Colon (tissue), 2 donors: ENCODE results near the gene SLC34A2.

Experiments used
- FAIRE-seq: peaks from 2 replicates; lab custom pipeline; 2012; peaks lifted over from hg19 to GRCh38; lab: Jason Lieb, UNC
- donor health status: control.
- donor health status: control.

The SLC34A2 gene

DNA sequence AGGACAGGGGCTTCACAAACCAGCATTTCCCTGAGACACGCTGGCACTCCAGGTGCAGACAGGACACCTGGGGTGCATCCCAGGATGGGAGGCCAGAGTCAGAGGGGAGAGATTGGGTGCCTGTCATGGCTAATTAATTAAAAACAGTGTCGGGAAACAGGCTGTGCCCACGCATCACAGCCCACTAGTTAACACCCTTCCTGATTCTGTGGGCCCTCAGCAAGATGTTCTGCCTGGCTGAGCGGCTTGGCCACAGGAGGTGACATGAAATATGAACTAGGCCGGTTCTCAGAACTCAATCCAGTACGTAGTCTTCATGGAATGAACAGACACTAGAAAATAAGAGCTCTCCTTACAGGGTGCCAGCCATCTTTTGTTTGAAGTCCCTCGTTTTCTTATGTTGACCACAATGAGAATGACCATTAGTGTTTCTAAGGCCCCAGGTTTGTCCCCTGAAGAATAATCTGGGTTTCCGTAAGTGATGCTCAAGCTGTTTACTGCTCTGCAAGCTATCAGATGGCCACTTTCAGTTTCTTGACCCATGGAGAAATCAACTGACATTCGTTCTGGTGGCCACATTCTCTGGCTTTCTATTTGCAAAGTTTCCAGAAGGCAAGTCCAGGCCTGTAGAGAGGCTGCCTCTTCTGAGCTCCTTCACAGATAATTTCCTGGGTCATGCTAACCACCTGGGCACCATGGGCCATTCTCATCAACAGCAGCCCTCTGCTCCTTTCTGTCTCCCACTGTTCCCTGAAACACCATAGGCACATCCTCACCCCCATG lies 72.3 kb downstream of the SLC34A2 start:
- FAIRE-seq, result no peak
